Nephron (organoid): ENCODE measurements around the gene SUMF1.
A peak's percentile ranks its signal among the peaks of the same experiment; 100 is the strongest.

Experiments used
- H3K27ac Mint-ChIP-seq, 3 experiments: 2 replicates each; pipeline ENCODE4 v1.8.0; 2020; ENCODE audit warnings: mixed read lengths in 3 of 3, mild to moderate bottlenecking in 2 of 3, moderate library complexity in 1 of 3
- H3K27me3 Mint-ChIP-seq: 2 replicates; pipeline ENCODE4 v1.8.0; 2021; ENCODE audit warnings: low read depth, mild to moderate bottlenecking, moderate library complexity, mixed read lengths
- H3K36me3 Mint-ChIP-seq: 2 replicates; pipeline ENCODE4 v1.8.0; 2020; ENCODE audit warnings: low read depth, mixed read lengths
- H3K4me1 Mint-ChIP-seq: 2 replicates; pipeline ENCODE4 v1.8.0; 2020; ENCODE audit warnings: mixed read lengths
- H3K4me3 Mint-ChIP-seq, 3 experiments: 2 replicates each; pipeline ENCODE4 v1.8.0; 2020; ENCODE audit warnings: mild to moderate bottlenecking in 3 of 3, mixed read lengths in 3 of 3, moderate library complexity in 2 of 3
- H3K9me3 Mint-ChIP-seq: 2 replicates; pipeline ENCODE4 v1.8.0; 2020; ENCODE audit warnings: mixed read lengths
- CTCF ChIP-seq, 3 experiments: fragments of 200-600 bp; sonication (generic); IDR thresholded peaks; one replicate each; pipeline ENCODE4 v1.5.0; 2021; ENCODE audit warnings: antibody characterized with exemption in 3 of 3; ENCODE audit not compliant: unreplicated experiment in 3 of 3

Gene SUMF1

GRCh38 chr3:4506559-4507023 lies 39.5 kb upstream of the SUMF1 start:
- H3K4me1 Mint-ChIP-seq: peaks cover 83% of the 10 kb centered on the region
- no peaks in the 10 kb centered on the region for H3K27me3 Mint-ChIP-seq
- H3K27ac Mint-ChIP-seq: peak overlapping the region; percentile 80 to 91 (median 84)
- peak overlapping the region in 2 of 3 experiments; percentile 4 to 7 for H3K4me3 Mint-ChIP-seq
- peaks cover 24% of the 10 kb centered on the region for H3K36me3 Mint-ChIP-seq
- H3K9me3 Mint-ChIP-seq: no peaks in the 10 kb centered on the region
- TF ChIP-seq CTCF (IDR thresholded peaks at IDR 0.05; ENCODE audit: unreplicated experiment in 3 of 3): no peak

- TF ChIP-seq CTCF (IDR thresholded peaks at IDR 0.05; ENCODE audit: unreplicated experiment in 3 of 3): no peak
- Mint-ChIP-seq H3K27ac (peak overlapping the region; percentile 80 to 91 (median 84)), H3K36me3 (peaks cover 24% of the 10 kb centered on the region), H3K4me3 (peak overlapping the region in 2 of 3 experiments; percentile 7 to 35), H3K9me3 (no peaks in the 10 kb centered on the region), H3K27me3 (no peaks in the 10 kb centered on the region), H3K4me1 (peaks cover 80% of the 10 kb centered on the region)
Measured at GRCh38 chr3:4505688-4506558, 38.9 kb upstream of the SUMF1 start.

GRCh38 chr3:4504340-4505261 lies 37.5 kb upstream of the SUMF1 start:
- H3K27ac Mint-ChIP-seq: peak overlapping the region; percentile 91 to 96 (median 95)
- no peaks in the 10 kb centered on the region for H3K9me3 Mint-ChIP-seq
- H3K27me3 Mint-ChIP-seq: no peaks in the 10 kb centered on the region
- no peak for TF ChIP-seq CTCF (IDR thresholded peaks at IDR 0.05; ENCODE audit: unreplicated experiment in 3 of 3)
- peak overlapping the region; percentile 59 to 71 (median 70) for H3K4me3 Mint-ChIP-seq
- H3K36me3 Mint-ChIP-seq: peaks cover 20% of the 10 kb centered on the region
- H3K4me1 Mint-ChIP-seq: peaks cover 67% of the 10 kb centered on the region

GRCh38 chr3:4503050-4503449 lies 36.0 kb upstream of the SUMF1 start:
- no peak for TF ChIP-seq CTCF (IDR thresholded peaks at IDR 0.05; ENCODE audit: unreplicated experiment in 3 of 3)
- Mint-ChIP-seq H3K4me1 (peaks cover 53% of the 10 kb centered on the region), H3K27me3 (no peaks in the 10 kb centered on the region), H3K27ac (peak overlapping the region; percentile 91 to 96 (median 95)), H3K9me3 (no peaks in the 10 kb centered on the region), H3K4me3 (peak overlapping the region in 1 of 3 experiments; percentile 26), H3K36me3 (peaks cover 20% of the 10 kb centered on the region)

GRCh38 chr3:4501927-4502326 lies 34.9 kb upstream of the SUMF1 start:
- Mint-ChIP-seq H3K27ac (peak overlapping the region; percentile 82 to 96 (median 86)), H3K9me3 (no peaks in the 10 kb centered on the region), H3K4me3 (no peak overlapping the region), H3K36me3 (peaks cover 24% of the 10 kb centered on the region), H3K4me1 (peaks cover 42% of the 10 kb centered on the region), H3K27me3 (no peaks in the 10 kb centered on the region)
- no peak for TF ChIP-seq CTCF (IDR thresholded peaks at IDR 0.05; ENCODE audit: unreplicated experiment in 3 of 3)
